Activated CD4-positive, alpha-beta memory T cell treated with anti-CD3 and anti-CD28 coated beads for 36 hours (primary cell): ENCODE results near the gene ZBTB25. TPM values are rescaled to one million over a fixed set of nuclear protein-coding genes. Genes with fewer than 3 reads are reported as not detected.
A peak's percentile ranks its signal among the peaks of the same experiment; 100 is the strongest.

ENCODE experiments used
- CTCF ChIA-PET: fragments of 350-600 bp; sonication (Branson Sonifier 250); formaldehyde crosslinking; loops from one replicate; lab custom pipeline; 2021; ENCODE audit warnings: antibody characterized with exemption, inconsistent platforms; lab: Charles Lee
- POLR2A ChIA-PET: fragments of 350-600 bp; sonication (Branson Sonifier 250); formaldehyde crosslinking; loops from one replicate; lab custom pipeline; 2021; ENCODE audit warnings: antibody characterized with exemption; lab: Charles Lee
- DNase-seq: peaks from one replicate; pipeline ENCODE4 v3.0.0-alpha.2; 2020
- H3K27ac Mint-ChIP-seq: one replicate; pipeline ENCODE4 v1.8.0; 2021; ENCODE audit warnings: mixed read lengths
- H3K27me3 Mint-ChIP-seq: one replicate; pipeline ENCODE4 v1.8.0; 2021; ENCODE audit warnings: mixed read lengths
- H3K36me3 Mint-ChIP-seq: one replicate; pipeline ENCODE4 v1.8.0; 2021; ENCODE audit warnings: mixed read lengths
- H3K4me1 Mint-ChIP-seq: one replicate; pipeline ENCODE4 v1.8.0; 2021; ENCODE audit warnings: low read depth, mixed read lengths
- H3K4me3 Mint-ChIP-seq: one replicate; pipeline ENCODE4 v1.8.0; 2021; ENCODE audit warnings: mild to moderate bottlenecking, mixed read lengths
- H3K9me3 Mint-ChIP-seq: one replicate; pipeline ENCODE4 v1.8.0; 2021; ENCODE audit warnings: mixed read lengths
- intact Hi-C: fragments of 100-400 bp; cut with micrococcal nuclease; formaldehyde crosslinking; loops from one replicate; pipeline ENCODE4 v1.15.1; 2023
- total RNA-seq, 2 experiments: library from RNA; stranded (reverse); gene quantifications; one replicate each; pipeline ENCODE4 v1.2.3, GENCODE V29; 2021

The ZBTB25 gene
- total RNA-seq, 2 experiments from 2014 or later = 24.2 to 27.5 TPM

- ChIA-PET CTCF (interaction anchor here (3.7 kb wide), 1 partner anchor 9 kb away, joined by 20 read pairs; no protein-coding TSS in a partner anchor), POLR2A (no interaction called here)
- intact Hi-C loops = no loop called here
- no peaks in the 10 kb centered on the region for H3K9me3 Mint-ChIP-seq
- no peaks in the 10 kb centered on the region for H3K27me3 Mint-ChIP-seq
- no peak overlapping the region for H3K4me3 Mint-ChIP-seq
- no peak for DNase-seq
- peaks cover 17% of the 10 kb centered on the region for H3K4me1 Mint-ChIP-seq
- no peak overlapping the region for H3K27ac Mint-ChIP-seq
- peaks cover 66% of the 10 kb centered on the region for H3K36me3 Mint-ChIP-seq
Observed at GRCh38 chr14:64439141-64439540, 64.5 kb downstream of the ZBTB25 start.

- no peak overlapping the region for H3K4me3 Mint-ChIP-seq
- H3K4me1 Mint-ChIP-seq = peaks cover 13% of the 10 kb centered on the region
- ChIA-PET CTCF (interaction anchor here (1.1 to 3.7 kb wide), 2 partner anchors 8 to 70 kb away, joined by 3 to 20 read pairs; no protein-coding TSS in a partner anchor), POLR2A (no interaction called here)
- H3K27ac Mint-ChIP-seq = no peak overlapping the region
- no peaks in the 10 kb centered on the region for H3K27me3 Mint-ChIP-seq
- peaks cover 64% of the 10 kb centered on the region for H3K36me3 Mint-ChIP-seq
- no peak for DNase-seq
- intact Hi-C loops = no loop called here
- H3K9me3 Mint-ChIP-seq = no peaks in the 10 kb centered on the region
Observed at GRCh38 chr14:64438181-64438841, 65.3 kb downstream of the ZBTB25 start.

- Mint-ChIP-seq H3K4me1 (peaks cover 13% of the 10 kb centered on the region), H3K36me3 (peaks cover 66% of the 10 kb centered on the region), H3K27me3 (no peaks in the 10 kb centered on the region), H3K9me3 (no peaks in the 10 kb centered on the region), H3K27ac (no peak overlapping the region), H3K4me3 (no peak overlapping the region)
- intact Hi-C loops = no loop called here
- ChIA-PET POLR2A (no interaction called here), CTCF (interaction anchor here (0.9 to 1.9 kb wide), 3 partner anchors 10 to 44 kb away, joined by 3 to 12 read pairs (median 3); no protein-coding TSS in a partner anchor)
- DNase-seq = no peak
Observed at GRCh38 chr14:64434528-64434927, 69.1 kb downstream of the ZBTB25 start.

- peaks cover 59% of the 10 kb centered on the region for H3K36me3 Mint-ChIP-seq
- no peaks in the 10 kb centered on the region for H3K9me3 Mint-ChIP-seq
- intact Hi-C loops = loop anchor here (2.0 kb wide), 2 partner anchors 51 to 81 kb away; partner anchors contain the start of gene ZBTB1
- peaks cover 25% of the 10 kb centered on the region for H3K4me1 Mint-ChIP-seq
- ChIA-PET POLR2A (interaction anchor here (1.6 to 2.4 kb wide), 4 partner anchors 21 to 89 kb away, joined by 3 to 9 read pairs (median 7); partner anchors contain the start of genes MTHFD1, ZBTB1 and ZBTB25), CTCF (interaction anchor here (0.5 to 4.2 kb wide), 9 partner anchors 9 to 87 kb away, joined by 3 to 14 read pairs (median 3); no protein-coding TSS in a partner anchor)
- H3K27ac Mint-ChIP-seq = peak overlapping the region; percentile 73
- DNase-seq = peak; percentile 55
- no peaks in the 10 kb centered on the region for H3K27me3 Mint-ChIP-seq
- H3K4me3 Mint-ChIP-seq = no peak overlapping the region
Observed at GRCh38 chr14:64423987-64424386, 79.7 kb downstream of the ZBTB25 start.

- no peaks in the 10 kb centered on the region for H3K27me3 Mint-ChIP-seq
- H3K4me3 Mint-ChIP-seq = no peak overlapping the region
- peaks cover 62% of the 10 kb centered on the region for H3K36me3 Mint-ChIP-seq
- no peaks in the 10 kb centered on the region for H3K9me3 Mint-ChIP-seq
- peaks cover 25% of the 10 kb centered on the region for H3K4me1 Mint-ChIP-seq
- peak overlapping the region; percentile 57 for H3K27ac Mint-ChIP-seq
- peak; percentile 43 for DNase-seq
- intact Hi-C loops = loop anchor here (2.0 kb wide), 2 partner anchors 52 to 82 kb away; partner anchors contain the start of gene ZBTB1
- ChIA-PET POLR2A (interaction anchor here (0.7 to 2.4 kb wide), 7 partner anchors 22 to 258 kb away, joined by 3 to 9 read pairs (median 4); partner anchors contain the start of genes MTHFD1, ZBTB1 and ZBTB25), CTCF (interaction anchor here (0.6 to 7.1 kb wide), 6 partner anchors 7 to 224 kb away, joined by 3 to 54 read pairs (median 6); no protein-coding TSS in a partner anchor)
Observed at GRCh38 chr14:64422756-64423155, 80.9 kb downstream of the ZBTB25 start.

GRCh38 chr14:64422005-64422404, 81.6 kb downstream of the ZBTB25 start:
- H3K4me1 Mint-ChIP-seq = peaks cover 25% of the 10 kb centered on the region
- CTCF ChIA-PET = interaction anchor here (1.3 to 7.1 kb wide), 5 partner anchors 8 to 89 kb away, joined by 3 to 54 read pairs (median 7); no protein-coding TSS in a partner anchor
- H3K27me3 Mint-ChIP-seq = no peaks in the 10 kb centered on the region
- POLR2A ChIA-PET = interaction anchor here (0.7 to 1.5 kb wide), 2 partner anchors 34 to 295 kb away, joined by 3 to 4 read pairs; partner anchors contain the start of gene MTHFD1
- H3K36me3 Mint-ChIP-seq = peaks cover 63% of the 10 kb centered on the region
- no peak overlapping the region for H3K4me3 Mint-ChIP-seq
- no peak for DNase-seq
- peak overlapping the region; percentile 57 for H3K27ac Mint-ChIP-seq
- intact Hi-C loops = loop anchor here (2.0 kb wide), 2 partner anchors 53 to 83 kb away; partner anchors contain the start of gene ZBTB1
- H3K9me3 Mint-ChIP-seq = no peaks in the 10 kb centered on the region

GRCh38 chr14:64421166-64421565, 82.5 kb downstream of the ZBTB25 start:
- POLR2A ChIA-PET = interaction anchor here (1.5 kb wide), 1 partner anchor 33 kb away, joined by 4 read pairs; the partner anchor contains the start of gene MTHFD1
- Mint-ChIP-seq H3K27ac (no peak overlapping the region), H3K27me3 (no peaks in the 10 kb centered on the region), H3K9me3 (no peaks in the 10 kb centered on the region), H3K4me3 (no peak overlapping the region), H3K36me3 (peaks cover 63% of the 10 kb centered on the region), H3K4me1 (peaks cover 25% of the 10 kb centered on the region)
- no peak for DNase-seq
- CTCF ChIA-PET = interaction anchor here (0.6 to 7.1 kb wide), 5 partner anchors 9 to 442 kb away, joined by 3 to 54 read pairs (median 4); no protein-coding TSS in a partner anchor
- intact Hi-C loops = no loop called here

GRCh38 chr14:64419003-64419402, 84.6 kb downstream of the ZBTB25 start:
- Mint-ChIP-seq H3K9me3 (no peaks in the 10 kb centered on the region), H3K36me3 (peaks cover 59% of the 10 kb centered on the region), H3K27me3 (no peaks in the 10 kb centered on the region), H3K4me3 (no peak overlapping the region), H3K27ac (no peak overlapping the region), H3K4me1 (peaks cover 25% of the 10 kb centered on the region)
- ChIA-PET POLR2A (no interaction called here), CTCF (interaction anchor here (7.1 kb wide), 1 partner anchor 11 kb away, joined by 54 read pairs; no protein-coding TSS in a partner anchor)
- DNase-seq = no peak
- intact Hi-C loops = no loop called here

GRCh38 chr14:64417771-64418125, 85.9 kb downstream of the ZBTB25 start:
- POLR2A ChIA-PET = no interaction called here
- no peaks in the 10 kb centered on the region for H3K9me3 Mint-ChIP-seq
- intact Hi-C loops = no loop called here
- CTCF ChIA-PET = interaction anchor here (1.2 to 7.1 kb wide), 2 partner anchors 12 to 60 kb away, joined by 4 to 54 read pairs; no protein-coding TSS in a partner anchor
- no peak for DNase-seq
- H3K27me3 Mint-ChIP-seq = no peaks in the 10 kb centered on the region
- peaks cover 54% of the 10 kb centered on the region for H3K36me3 Mint-ChIP-seq
- no peak overlapping the region for H3K27ac Mint-ChIP-seq
- H3K4me1 Mint-ChIP-seq = peaks cover 18% of the 10 kb centered on the region
- no peak overlapping the region for H3K4me3 Mint-ChIP-seq

GRCh38 chr14:64417055-64417770, 86.4 kb downstream of the ZBTB25 start:
- Mint-ChIP-seq H3K27me3 (no peaks in the 10 kb centered on the region), H3K36me3 (peaks cover 52% of the 10 kb centered on the region), H3K4me1 (peaks cover 14% of the 10 kb centered on the region), H3K27ac (no peak overlapping the region), H3K4me3 (no peak overlapping the region), H3K9me3 (no peaks in the 10 kb centered on the region)
- no peak for DNase-seq
- intact Hi-C loops = no loop called here
- POLR2A ChIA-PET = no interaction called here
- CTCF ChIA-PET = interaction anchor here (0.6 to 7.1 kb wide), 3 partner anchors 13 to 61 kb away, joined by 4 to 54 read pairs (median 4); no protein-coding TSS in a partner anchor

- H3K36me3 Mint-ChIP-seq = peaks cover 53% of the 10 kb centered on the region
- CTCF ChIA-PET = interaction anchor here (0.6 to 7.1 kb wide), 3 partner anchors 14 to 62 kb away, joined by 3 to 54 read pairs (median 4); no protein-coding TSS in a partner anchor
- H3K4me1 Mint-ChIP-seq = peaks cover 10% of the 10 kb centered on the region
- no peaks in the 10 kb centered on the region for H3K27me3 Mint-ChIP-seq
- H3K9me3 Mint-ChIP-seq = no peaks in the 10 kb centered on the region
- DNase-seq = no peak
- intact Hi-C loops = no loop called here
- no peak overlapping the region for H3K4me3 Mint-ChIP-seq
- POLR2A ChIA-PET = no interaction called here
- peak overlapping the region; percentile 23 for H3K27ac Mint-ChIP-seq
Observed at GRCh38 chr14:64416348-64416932, 87.2 kb downstream of the ZBTB25 start.
